HG03103 (cell line): ENCODE measurements around the gene ZNF653.
A peak's percentile ranks its signal among the peaks of the same experiment; 100 is the strongest.
"Not testable (repeated sequence)": the region's sequence is repeated elsewhere in the genome, so short reads cannot be mapped to it uniquely, and the experiment has no call there.

Source experiments
- ATAC-seq: cut with Tn5 transposase; IDR thresholded peaks from one replicate; pipeline ENCODE4 v1.9.1; 2021; ENCODE audit warnings: low read depth; ENCODE audit not compliant: unreplicated experiment

The ZNF653 gene

DNA sequence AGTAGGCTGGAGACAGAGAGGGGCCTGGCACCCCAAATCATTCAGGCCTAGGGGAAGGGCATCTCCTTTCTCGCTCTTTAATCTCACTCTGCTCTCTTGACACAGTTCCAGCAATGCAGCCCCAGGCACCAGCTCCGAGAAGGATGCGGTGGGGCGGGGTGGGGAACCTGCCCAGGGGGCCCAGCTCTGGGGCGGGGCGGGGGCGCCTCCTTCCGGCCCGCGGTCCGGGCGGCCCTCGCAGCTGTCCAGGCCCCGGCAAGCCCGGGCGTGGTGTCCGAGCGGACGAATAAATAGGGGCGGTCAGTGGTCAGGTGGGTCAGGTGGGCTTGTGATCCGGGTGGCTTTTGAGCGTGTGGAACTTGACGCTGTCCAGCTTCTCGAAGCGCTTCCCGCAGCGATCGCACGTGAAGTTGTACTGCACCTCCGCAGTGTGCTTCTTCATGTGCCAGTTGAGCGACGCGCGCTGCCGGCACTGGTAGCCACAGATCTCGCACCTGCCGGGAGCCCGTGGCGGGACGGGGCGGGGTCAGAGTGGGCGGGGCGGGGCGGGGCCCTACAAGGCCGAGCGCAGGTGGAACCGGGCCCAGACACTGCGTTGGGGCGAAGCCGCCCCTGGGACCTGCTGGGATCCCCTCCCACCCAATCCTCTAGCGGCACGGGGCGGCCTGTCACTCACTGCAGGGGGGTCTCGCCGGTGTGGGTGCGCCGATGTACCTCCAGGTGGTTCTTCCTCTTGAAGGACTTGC, 22.1 kb downstream of the ZNF653 start:
- no peak for ATAC-seq

DNA sequence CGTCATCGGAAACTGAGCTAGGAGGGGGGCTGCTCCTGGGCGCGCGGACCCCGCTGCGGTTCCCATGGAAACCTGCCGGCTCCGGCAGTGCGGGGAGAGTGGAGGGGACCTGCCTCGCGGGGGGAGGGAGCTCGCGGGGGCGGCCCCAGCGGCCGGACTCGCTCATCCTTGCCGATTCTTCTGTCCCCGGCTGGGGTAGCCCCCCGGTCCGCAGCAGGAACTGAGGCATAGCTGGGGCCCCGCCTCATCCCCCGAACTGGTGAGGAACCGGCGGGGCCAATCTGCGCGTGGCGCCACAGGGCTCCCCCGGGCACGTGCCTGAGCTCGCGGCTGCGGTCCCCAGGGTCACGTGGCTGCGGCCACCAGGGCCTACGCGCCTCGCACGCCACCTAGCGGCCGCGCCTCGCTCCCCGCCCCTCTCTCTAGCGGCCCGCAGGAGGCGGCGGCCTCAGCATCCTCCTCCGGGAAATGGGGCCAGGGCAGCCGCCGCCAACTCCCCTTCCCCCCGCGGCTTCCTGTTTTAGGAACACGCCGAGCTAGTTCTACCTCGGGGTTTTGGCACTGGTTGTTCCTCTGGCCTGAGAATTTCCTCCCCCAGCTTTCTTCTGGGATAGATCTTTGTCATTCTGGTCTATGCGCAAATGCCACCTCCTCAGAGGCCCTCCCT, 23.1 kb downstream of the ZNF653 start:
- peak; percentile 51 for ATAC-seq

DNA sequence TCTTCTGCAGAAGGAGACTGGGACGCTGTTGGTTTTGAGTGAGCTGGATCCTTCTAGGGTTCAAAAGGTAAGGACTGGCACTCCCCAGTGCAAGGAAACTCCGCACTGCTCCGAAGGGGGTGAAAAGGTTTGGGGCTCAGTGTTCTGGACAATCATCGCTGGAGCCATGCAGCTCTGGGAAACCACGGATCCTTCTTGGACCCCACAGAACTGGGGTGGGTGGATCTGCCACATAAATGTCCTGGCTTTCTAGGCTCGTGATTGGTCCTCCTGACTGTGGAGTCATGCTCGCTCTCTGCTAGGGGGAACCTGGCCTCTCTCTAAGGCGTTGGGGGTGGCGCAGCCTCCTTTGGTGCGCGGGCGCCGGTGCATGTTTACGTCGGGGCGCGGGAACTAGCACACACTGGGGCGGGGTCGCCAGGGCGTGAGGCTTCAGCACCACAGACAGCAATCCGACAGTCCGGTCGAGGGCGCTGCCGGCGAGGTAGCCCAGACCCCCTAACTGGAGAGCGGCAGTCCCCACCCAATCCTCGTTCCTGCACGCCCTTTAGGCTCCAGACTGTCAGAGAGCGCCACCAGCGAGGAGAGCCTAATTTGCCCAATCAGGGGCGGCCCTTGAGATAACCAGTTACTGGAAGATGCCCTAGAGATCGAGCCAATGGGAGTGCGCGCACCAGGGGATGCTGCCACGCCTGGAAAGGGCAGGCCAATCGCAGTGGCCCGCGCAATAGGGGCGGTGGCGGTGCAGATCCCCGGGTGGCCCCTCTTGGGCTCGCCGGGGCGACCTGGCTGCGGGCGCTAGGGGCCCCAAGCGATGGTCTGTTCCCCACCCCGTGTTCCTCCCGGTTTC, 23.9 kb downstream of the ZNF653 start:
- peak; percentile 61 for ATAC-seq

DNA sequence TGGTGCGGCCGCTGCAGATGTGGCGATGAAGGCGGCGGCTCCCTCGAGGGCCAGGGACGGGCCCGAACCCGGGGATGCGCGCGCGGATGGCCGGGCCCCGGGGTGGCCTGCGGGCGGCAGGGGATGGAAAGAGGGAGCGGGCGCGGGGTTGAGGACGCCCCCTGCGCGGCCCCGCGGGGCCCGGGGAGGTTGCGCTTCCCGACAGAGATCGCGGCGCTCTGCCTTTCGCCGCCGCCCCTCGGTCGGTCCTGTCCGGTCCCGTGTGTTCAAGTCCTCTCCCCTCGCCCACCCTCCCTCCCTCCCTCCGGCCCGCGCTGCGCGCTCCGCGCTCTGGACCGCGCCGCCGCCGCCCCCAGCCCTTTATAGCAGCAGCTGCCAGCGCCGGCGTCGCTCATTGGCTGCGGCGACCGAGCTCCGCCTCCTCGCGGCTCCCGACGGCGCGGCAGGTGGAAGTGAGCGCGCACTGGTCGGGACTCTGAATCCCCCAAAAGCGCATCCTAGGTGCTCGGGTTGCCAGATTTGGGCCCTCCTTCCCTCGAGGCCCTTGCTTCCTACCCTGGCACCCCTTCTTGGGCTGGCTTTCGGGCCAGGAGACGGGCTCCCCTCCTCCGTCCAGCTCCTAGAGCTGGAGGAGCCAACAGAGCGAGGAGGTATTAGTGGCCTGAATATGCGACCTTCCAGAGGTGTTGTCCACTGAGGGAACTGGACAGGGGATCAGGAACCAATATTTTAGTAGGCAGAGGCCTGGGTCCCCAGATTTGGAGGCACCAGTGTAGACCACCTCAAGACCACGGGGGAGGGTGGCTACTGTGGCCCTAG, 24.7 kb downstream of the ZNF653 start, which contains the start of gene ELAVL3:
Gene ELAVL3 (minus strand): TSS at position 332 of the 819 bp plus-strand sequence. CDS start 438 bp downstream, outside the sequence.
- no peak for ATAC-seq

DNA sequence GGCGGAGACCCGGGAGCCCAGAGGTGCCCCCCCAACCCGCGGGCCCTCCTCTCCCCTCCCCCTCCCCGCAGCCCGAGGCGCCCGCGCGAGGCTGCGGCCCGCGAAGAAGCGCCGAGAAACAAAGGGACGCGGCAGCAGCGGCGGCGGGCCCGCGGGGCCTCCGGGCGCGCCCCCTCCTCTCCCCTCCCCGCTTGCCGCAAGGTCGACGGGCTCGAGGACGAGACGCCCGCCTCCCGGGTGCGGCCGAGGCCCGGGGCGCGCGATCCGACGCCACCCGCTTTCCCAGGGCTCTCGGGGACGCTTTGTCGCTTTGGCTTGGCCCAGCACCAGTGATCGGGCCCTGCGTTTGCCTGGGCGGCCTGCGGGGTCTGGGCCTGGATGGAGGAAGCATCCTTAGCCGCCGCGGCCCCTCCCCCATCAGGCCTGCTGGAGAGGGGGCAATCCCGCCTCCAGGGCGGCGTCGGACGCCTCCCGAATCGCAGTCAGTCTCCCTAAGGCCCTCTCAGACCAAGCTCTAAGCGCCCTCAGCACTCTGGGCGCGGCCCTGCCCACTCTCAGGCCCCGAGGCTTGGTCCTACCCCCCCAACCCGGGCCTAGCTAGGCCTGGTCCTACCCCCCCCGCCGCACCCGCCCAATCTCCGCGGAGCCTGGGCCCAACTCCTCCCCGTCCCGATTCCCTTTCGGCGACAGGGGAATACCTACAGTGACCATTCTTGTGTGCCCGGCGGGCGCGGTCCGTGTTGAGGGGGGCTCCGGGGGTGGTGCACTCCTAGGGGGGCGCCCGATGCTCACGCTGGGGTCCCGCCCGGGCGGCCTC, 25.5 kb downstream of the ZNF653 start:
- no peak for ATAC-seq

DNA sequence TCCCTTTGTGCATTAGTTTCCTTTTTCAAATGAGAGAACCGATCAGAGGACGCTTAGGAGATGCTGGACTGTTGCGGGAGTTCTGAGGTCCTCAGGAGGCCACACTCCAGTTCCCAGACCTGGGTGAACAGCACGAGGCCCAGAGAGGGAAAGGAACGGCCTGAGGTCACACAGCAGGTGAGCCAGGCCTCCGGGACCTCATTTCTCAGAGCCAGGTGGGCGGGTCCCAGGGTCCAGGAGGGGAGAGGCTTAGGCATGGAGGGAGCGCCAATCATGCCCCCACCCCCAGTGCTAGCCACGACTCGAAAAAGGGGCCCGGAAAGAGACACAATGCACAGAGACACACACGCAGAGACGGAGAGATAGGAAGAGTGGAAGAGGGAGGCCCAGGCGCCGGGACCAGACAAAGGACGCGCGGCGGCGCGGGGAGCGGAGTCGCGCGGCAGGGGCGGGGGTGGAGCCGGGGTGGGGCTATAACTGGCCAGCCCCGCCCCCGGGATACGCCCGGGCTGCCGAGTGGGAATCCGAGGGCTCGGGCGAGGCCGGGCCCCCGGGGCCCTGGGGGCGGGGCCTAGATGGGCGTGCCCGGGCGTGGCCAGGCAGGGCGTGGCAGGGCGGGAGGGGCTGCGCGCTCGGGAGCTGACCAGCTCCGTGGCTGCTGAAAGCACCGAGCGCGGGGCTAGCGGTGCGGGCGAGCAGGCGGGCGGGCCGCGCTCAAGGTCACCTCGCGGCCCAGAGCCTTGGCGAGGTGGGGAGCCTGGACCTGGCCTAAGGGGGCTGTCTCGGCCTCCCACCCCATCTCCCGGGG, 26.3 kb downstream of the ZNF653 start:
- ATAC-seq: no peak

DNA sequence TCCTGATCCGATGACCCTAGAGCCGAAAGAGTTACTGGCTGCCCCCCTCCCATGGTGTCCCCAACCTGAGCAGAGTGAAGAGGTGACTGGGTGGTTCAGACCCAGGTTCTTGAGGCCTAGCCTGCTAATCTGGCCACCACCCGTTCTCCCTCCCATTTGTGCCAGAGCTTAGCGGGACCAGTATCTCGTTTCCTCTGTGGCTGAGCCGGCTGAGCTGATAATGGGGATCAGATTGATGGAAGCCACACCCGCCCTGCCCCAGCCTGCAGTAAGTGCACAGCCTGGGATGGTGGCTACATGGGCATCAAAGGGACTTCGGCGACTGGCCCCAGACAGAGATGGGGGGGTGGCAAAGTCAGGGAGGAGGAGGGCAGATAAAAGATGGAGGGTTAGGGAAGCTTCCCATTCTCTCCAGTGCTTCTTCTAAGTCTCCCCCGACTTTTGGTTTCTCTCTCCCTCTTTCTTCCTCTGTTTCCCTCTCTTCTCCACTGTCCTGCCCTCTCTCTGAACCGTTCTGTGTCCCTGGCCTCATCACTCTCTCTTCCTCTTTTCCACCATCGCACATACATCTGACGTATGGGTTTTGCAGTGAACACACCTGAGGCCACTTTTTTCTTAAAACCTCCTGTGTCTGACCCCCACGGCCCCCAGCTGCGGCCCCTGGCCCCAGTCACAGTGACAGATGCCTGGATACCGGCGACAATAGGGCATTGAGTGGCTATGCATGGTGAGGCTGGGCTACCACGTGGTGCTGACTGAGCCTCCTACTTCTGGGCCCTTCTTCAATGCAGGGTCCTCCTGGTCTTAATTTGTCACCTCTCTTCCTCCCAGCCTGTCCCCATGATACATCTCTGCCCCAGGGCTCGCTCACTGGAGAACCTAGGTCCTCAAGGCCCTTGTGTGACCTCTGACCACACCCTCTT, 27.2 kb downstream of the ZNF653 start:
- no peak for ATAC-seq

DNA sequence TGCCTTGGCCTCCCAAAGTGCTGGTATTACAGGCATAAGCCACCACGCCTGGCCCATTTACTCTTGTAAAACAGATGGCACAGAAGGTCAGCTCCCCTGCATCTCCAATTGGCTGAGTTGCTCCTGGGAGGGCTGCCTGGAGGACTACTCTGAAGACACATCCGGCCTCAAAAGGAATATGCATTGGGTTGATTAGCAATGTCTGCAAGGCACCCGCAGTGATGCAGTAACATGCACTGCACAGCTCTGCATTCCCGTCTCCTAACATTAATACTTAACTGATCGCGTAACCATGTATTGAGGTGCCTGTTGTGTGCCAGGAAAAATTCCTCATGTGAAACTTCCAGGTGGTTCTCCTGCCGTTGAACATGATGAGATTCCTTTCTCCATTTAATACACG, 29.8 kb downstream of the ZNF653 start:
- no peak for ATAC-seq

DNA sequence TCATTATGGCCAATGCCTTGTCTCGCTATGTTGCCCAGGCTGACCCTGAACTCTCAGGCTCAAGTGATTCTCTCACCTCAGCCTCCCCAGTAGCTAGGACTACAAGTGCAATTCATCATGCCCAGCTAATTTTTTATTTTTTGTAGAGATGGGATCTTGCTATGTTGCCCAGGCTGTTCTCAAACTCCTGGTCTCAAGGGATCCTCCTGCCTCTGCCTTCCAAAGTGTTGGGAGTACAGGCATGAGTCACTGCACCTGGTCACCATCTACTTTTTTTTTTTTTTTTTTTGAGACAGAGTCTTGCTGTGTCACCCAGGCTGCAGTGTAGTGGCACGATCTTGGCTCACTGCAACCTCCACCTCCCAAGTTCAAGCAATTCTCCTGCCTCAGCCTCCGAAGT, 30.3 kb downstream of the ZNF653 start:
- ATAC-seq: not testable (repeated sequence)

DNA sequence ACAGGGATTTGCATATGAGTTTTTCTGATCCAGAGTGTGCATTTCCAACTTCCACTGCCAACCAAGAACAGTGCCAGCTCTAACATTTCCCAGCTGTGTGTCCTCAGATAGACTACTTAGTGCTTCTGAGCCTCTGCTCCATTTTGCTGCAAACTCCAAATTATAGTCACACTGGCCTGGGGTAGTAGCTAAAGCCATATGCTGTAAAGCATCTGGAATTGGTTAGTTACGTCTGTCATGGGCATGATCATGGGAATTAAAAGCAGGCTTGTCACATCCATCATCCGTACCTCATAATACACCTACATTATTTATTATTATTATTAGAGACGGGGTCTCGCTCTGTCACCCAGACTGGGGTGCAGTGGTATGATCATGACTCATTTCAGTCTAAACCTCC, 31.9 kb downstream of the ZNF653 start:
- no peak for ATAC-seq

DNA sequence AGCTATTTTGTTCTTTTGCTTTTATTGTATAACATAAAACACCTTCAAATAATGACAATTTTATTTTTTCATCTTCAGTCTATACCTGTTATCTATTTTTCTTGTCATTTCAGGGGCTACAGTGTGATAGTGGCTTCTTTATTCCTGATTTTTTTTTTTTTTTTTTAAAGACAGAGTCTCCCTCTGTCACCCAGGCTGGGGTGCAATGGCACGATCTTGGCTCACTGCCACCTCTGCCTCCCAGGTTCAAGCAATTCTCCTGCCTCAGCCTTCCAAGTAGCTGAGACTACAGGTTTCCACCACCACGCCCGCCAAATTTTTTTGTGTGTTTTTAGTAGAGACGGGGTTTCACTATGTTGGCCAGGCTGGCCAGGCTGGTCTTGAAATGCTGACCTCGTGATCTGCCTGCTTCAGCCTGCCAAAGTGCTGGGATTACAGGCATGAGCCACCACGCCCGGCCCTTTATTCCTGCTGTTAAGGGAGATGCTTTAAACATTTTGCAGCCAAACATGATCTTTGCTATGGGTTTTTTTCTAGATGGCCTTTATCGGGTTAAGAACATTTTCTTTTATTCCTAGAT, 37.3 kb downstream of the ZNF653 start:
- ATAC-seq: not testable (repeated sequence)

DNA sequence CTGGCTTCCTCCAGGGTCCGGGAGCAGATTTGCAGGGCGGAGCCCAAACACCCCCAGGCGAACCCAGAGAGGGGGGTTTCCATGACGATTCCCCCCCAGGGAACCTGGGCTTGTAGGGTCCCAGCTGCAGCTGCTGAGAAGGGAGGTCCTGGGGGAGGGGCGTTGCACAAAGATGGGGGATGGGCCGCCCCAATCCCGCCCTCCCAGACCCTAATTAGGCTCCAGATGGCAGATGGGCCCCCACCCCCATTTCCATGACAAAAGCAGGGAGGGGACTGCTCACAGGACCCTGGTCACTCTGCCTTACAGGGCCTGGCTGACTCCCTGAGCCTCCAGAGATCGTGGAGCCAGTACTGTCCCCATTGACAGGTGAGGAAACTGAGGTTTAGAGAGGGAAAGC, 40.0 kb downstream of the ZNF653 start:
- ATAC-seq: no peak

DNA sequence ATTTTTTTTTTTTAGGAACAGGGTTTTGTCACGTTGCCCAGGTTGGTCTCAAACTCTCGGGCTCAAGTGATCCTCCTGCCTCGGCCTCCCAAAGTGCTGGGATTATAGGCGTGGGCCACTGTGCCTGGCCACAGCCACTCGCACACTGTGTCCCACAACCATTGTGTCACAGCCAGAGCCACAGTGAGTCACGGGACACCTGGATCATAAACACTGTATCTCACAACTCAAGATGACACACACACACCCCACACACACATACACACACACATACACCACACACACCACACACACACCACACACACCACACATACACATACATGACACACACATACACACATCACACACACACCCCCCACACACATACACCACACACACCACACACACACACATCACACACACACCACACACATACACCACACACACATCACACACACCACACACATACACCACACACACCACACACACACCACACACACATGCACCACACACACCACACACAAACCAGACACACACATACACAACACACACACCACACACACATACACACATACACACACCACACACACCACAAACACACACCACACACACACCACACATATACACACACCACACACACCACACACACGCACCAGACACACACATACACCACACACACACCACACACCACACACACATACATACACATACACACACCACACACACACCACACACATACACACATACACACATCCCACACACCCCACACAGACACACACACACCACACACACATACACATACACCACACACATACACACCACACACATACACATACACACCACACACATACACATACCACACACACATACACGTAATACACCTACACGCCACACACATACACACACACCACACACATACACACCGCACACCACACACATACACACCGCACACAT, 41.0 kb downstream of the ZNF653 start:
- no peak for ATAC-seq

DNA sequence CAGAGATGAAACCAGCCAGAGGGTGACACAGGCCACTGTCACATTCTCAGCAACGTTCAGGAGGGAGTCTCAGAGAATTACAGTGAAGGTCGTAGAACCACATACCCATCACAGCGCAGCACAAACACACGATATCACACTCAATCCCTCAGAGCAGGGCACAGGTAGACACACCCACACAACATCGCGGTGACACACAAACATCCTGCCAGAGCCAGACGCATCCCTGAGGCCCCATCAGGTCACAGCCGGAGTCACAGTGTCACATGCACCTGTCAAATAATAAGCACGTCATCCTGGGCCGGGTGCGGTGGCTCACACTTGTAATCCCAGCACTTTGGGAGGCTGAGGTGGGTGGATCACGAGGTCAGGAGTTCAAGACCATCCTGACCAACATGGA, 42.2 kb downstream of the ZNF653 start:
- ATAC-seq: no peak

DNA sequence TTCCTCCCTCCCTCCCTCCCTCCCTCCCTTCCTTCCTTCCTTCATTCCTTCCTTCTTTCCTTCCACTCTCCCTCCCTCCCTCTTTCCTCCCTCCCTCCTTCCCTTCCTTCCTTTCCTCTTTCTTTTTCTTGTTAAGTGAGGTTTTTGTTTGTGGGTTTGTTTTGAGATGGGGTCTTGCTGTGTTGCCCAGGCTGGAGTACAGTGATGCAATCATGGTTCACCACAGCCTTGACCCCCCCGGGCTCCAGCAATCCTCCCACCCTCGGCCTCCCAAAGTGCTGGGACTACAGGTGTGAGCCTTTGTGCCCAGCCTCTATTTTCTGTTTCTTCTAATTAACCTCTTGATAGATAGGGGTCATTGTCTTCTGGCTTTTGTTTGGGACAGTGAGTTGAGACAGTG, 44.2 kb downstream of the ZNF653 start:
- ATAC-seq: no peak

DNA sequence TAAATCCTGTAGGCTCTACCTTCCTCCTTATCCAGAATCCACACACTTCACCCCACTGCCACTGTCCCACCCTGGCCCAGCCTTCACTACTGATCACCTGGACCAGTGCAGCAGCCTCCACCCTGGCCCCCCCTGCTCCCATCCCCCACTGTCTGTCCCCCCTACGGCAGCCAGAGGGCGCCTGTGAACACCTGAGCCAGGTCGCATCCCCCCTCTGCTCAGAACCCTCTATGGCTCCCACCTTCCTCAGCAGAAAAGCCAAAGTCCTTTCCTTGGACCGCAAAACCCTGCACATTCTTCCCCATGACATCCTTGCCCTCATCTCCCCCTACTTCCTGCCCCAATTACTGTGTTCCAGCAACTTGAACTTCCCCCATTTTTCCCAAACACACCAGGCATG, 45.4 kb downstream of the ZNF653 start:
- ATAC-seq: no peak
